Loucy (cell line): ENCODE results near the gene LDB3.

Source experiments
- EZH2phosphoT487 ChIP-seq: fragments of 200-600 bp; IDR thresholded peaks from 2 replicates; pipeline ENCODE4 v1.6.1; 2018; ENCODE audit warnings: antibody characterized with exemption, mild to moderate bottlenecking, moderate library complexity, borderline replicate concordance
- TF ChIP-seq, protein P1 (sequence below): fragments of 200-600 bp; sonication (generic); conservative IDR thresholded peaks from 2 replicates; pipeline ENCODE4 v1.5.1; 2014; ENCODE audit warnings: mild to moderate bottlenecking, antibody characterized with exemption, low read length

DNA sequence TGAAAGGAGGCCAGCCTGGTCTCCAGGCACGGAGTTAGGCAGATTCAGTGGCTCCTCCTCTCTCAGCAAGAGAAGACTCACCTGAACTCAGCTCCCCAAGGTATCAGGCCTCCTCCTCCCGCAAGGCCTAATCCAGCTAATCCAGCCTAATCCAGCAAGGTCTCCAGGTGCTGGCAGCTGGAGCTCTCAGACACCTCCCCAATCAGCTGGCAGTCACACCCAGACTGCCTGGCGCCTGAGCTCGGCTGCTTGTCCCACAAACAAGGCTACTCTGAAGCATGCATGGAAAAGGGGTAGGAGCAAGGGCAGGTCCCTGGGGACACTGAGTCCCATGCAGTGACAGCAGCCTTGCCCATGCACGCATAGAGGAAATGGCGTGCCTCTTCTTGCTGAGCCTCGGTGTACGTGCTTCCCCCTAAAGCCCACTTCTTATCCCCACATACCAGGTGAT, 17.3 kb upstream of the LDB3 start:
- TF ChIP-seq, protein P1, sequence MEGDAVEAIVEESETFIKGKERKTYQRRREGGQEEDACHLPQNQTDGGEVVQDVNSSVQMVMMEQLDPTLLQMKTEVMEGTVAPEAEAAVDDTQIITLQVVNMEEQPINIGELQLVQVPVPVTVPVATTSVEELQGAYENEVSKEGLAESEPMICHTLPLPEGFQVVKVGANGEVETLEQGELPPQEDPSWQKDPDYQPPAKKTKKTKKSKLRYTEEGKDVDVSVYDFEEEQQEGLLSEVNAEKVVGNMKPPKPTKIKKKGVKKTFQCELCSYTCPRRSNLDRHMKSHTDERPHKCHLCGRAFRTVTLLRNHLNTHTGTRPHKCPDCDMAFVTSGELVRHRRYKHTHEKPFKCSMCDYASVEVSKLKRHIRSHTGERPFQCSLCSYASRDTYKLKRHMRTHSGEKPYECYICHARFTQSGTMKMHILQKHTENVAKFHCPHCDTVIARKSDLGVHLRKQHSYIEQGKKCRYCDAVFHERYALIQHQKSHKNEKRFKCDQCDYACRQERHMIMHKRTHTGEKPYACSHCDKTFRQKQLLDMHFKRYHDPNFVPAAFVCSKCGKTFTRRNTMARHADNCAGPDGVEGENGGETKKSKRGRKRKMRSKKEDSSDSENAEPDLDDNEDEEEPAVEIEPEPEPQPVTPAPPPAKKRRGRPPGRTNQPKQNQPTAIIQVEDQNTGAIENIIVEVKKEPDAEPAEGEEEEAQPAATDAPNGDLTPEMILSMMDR = no peak
- no peak for TF ChIP-seq EZH2phosphoT487
